Muscle of back (tissue), 11 donors: Measurements from ENCODE around the gene PPFIA2. TPM values are rescaled to one million over a fixed set of nuclear protein-coding genes. Genes with fewer than 3 reads are reported as not detected.
A peak's percentile ranks its signal among the peaks of the same experiment; 100 is the strongest.
"Not testable (repeated sequence)": the region's sequence is repeated elsewhere in the genome, so short reads cannot be mapped to it uniquely, and the experiment has no call there.

Experiments used
- DNase-seq, 3 donors: peaks; one replicate each; pipeline versions ENCODE4 v3.0.0 to v3.0.0-alpha.2; 2013
- polyA plus RNA-seq, 10 donors: library from polyadenylated mRNA; unstranded; fragments of 120-200 nt; gene quantifications; one replicate each; pipeline ENCODE4 v1.2.1, GENCODE V29; 2013; ENCODE audit not compliant: insufficient read length in 10 of 10

The PPFIA2 gene
- polyA plus RNA-seq, 10 donors: 1.3 to 3.9 (median 1.9) TPM

- DNase-seq: no peak
Observed at GRCh38 chr12:81670759-81671158, 88.4 kb downstream of the PPFIA2 start.

DNA sequence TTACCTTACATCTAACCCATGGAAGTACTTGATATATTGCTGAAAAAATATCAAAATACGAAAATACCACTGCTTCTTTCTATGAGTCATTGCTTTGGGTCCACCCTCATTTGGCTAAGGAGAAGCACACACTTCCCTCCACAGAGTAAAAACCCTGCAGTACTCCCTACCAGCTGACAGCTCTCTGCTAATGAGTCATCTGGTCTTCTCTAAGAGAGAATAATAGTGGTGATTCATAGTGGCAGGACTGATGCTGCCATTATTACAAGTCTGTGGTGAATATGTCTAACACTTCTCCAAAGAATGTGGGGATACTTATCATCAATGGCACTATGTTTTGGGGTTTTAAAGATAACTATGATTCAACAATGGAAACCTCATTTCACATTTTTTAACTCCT lies 90.7 kb downstream of the PPFIA2 start:
- DNase-seq: peak in 1 of 3 donors; percentile 71

GRCh38 chr12:81659310-81659709 lies 99.8 kb downstream of the PPFIA2 start:
- not testable (repeated sequence) for DNase-seq

- peak; percentile 31 to 51 (median 41) for DNase-seq
Observed at GRCh38 chr12:81644503-81644902, 114.6 kb downstream of the PPFIA2 start.

DNA sequence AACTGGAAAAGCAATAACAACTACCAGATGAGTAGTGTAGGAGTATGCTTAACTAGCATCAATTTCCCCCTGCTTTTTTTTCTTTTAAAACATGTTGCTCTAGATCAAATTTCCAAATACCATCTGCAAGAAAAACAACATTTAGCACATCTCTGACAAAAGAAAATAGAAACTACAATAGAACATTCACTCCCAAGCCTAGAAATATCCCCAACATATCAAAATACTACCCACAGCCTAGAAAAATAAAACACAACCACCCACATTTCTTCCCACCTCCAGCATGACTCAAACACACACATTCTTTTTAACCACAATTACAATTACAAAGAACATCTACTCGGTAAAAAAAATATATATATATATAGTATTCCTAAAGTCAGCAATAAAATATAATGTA lies 120.0 kb downstream of the PPFIA2 start:
- no peak for DNase-seq

DNA sequence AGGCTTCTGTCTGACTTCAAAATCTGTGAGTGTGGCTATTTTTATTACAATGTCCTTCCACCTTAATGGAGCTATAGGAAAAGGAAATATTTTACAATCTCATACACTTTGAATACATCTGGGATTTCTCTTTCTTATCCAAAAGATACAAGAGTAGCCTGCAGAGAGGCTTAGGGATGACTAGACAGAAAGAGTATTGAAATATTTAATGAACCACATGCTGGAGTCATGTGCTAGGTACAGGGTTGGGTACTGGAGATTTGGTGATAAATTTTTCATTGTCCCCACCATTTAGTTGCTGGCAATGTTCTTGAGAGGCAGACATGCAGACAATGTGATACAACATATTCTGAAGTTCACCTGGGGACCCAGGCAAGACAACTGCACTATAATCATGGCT lies 126.0 kb downstream of the PPFIA2 start:
- DNase-seq: no peak

DNA sequence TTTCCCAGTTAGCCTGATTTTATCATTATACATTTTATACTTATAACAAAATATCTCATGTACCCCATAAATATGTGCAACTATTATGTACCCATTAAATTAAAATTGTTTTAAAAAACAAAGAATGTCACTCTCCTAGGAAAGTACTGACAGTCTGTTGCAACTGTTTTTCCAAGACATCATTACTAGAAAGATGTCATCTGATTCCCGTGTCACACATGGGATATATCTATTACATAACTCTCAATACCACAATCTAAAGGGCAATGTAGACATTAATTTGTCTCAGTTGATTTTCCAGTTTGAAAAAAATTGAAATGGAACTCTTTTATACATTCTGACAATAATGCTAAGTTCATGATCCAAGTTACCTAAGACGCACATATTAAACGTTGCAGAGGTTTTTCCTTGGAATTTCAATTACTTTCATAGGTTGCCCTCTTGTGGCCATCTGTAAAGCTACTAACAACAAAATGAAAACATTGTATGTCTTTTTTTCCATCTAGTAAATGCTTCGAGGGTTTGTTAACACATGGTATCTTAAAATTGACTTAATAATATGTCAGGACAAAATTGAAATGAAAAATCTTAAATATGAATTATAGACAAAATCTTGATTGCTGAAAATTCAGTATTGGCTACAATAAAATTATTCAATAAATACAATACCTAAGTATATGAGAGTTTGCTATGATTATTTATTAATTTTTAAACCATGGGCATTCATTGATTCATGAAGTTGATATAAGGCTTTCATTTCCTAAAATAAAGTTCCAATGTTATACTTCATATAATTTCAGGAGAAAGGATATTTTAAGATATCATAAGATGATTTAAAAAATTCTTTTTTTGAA lies 131.6 kb downstream of the PPFIA2 start:
- DNase-seq: peak; percentile 22 to 55 (median 39)

DNA sequence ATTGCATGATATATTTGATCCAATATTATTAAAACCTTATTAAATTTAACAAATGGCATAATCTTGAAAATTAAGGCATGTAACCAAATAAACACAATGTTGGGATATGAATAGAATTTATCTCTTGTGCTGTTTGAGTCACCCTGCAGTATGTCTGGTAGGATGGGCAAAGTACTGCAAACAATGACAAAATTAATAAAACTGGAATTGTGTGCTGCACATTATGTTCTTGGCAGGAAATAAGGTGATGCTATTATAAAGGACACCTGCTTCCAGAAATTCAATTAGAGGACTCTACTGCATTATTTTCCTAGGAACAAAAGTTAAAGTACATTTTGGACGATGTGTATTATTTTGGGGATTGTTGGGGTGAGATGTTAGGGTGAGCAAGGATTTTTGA lies 132.7 kb downstream of the PPFIA2 start:
- no peak for DNase-seq

GRCh38 chr12:81617915-81618314 lies 141.2 kb downstream of the PPFIA2 start:
- no peak for DNase-seq

- peak in 2 of 3 donors; percentile 11 to 13 for DNase-seq
Observed at GRCh38 chr12:81615026-81615588, 144.0 kb downstream of the PPFIA2 start.

DNA sequence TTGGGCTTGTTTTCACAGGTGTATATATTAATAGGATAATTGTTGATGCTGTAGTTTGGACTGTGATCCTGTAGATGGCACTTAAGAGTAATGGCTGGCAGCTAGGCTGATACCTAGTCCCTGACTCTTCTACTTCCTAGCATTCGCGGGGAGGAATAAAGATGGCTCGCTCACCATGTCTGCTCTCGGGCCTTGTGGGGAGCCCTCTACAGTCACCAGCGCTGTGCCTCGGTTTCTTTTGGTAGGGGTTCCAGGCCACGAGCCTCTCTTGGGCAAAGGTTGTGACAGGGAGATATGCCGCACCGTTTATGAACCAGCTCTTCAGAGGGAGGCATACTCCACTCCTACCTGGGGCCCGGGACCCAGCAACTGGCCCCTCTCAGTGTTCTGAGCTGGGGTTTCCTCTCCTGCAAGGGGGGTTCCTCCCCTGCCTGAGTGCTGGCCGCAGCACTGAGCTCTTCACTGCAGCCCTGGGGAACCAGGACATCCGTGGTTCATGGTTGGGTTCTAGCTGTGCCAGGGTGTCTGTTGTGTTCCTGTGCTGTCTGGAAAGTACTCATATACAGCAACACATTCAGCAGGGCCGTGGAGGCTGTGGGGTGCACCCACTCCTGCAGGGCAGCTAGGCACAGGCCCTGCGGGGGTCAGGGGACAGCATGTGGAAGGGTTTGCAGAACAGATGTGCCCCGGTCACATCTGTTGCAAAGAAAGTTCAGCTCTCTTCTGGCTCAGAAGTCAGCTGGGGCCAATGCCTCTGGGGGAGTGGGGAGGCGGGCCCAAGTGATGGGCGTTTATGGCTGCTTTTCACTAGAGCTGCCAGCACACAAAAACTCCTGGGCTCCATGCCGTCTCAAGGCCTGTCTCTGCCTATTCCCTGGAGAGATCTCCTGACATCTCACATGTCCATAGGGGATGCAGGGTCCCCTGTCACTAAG lies 147.9 kb downstream of the PPFIA2 start:
- DNase-seq: no peak

GRCh38 chr12:81597928-81598604 lies 161.1 kb downstream of the PPFIA2 start:
- peak in 1 of 3 donors; percentile 7 for DNase-seq

GRCh38 chr12:81596558-81596957 lies 162.6 kb downstream of the PPFIA2 start:
- no peak for DNase-seq

DNA sequence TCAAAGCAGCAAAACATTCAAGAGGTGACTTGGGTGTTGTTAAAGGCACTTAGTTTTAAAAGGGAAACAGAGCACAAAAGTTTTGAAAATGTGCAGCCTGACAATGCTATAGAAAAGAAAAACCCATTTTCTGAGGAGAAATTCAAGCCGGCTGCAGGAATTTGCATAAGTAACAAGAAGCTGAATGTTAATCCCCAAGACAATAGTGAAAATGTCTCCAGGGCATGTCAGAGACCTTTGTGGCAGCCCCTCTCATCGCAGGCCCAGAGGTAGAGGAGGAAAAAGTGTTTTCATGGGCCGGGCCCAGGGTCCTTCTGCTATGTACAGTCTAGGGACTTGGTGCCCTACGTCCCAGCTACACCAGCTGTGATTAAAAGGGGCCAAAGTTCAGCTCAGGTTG lies 167.9 kb downstream of the PPFIA2 start:
- DNase-seq: no peak

- not testable (repeated sequence) for DNase-seq
Observed at GRCh38 chr12:81590703-81591102, 168.4 kb downstream of the PPFIA2 start.

DNA sequence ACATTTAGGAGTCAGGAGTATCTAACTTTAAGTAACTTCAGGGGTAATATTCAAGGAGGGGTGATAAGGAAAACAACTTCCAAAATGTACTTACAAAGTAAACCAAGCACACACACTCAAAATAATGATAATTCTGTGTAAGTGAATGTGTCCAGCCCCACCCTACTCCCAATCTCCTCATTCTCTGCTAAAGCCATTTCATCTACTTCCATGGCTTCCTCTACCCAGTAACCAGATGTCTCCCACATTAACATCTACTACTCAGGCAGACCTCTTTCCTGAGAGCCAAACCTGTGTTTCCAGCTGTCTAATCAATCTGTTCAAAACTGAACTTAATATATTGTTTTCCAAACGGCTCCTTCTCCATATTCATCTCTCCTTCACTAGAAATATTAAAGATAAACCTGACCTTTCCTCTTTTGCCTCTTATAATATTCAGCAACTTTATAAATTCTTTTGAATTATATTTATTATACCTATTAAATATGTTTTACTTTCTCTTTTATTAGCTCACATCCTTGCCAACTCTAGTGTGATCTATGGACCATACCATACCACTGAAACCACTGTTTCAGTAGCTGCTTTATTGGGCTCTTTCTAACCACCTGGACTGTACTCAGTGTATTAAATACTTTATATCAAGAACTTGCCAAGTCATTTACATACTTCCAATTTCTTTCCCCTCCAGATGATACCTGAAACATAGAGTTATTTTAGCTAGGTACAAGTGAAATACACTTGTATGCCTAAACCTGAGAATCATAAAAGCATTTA lies 170.7 kb downstream of the PPFIA2 start:
- DNase-seq: no peak

- DNase-seq: no peak
Observed at GRCh38 chr12:81585787-81586186, 173.4 kb downstream of the PPFIA2 start.

DNA sequence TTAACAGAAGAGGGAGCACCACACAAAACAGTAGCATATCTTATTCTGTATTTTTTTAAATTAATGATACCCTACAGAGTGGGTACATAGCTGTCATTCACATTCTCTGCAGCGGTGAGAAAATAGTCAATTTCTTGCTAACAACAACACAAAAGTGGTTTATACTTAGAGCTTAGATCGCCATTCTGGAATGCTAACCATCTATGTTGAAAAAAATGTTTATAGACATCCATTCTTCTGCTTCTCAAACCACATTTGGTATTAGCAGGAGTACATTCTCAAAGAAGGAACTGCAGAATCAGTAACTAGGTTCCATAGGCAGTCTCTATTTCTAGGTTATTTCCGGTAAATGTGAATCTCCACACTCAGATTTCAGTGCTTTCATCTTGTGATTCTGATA lies 185.9 kb downstream of the PPFIA2 start:
- peak in 1 of 3 donors; percentile 8 for DNase-seq

DNA sequence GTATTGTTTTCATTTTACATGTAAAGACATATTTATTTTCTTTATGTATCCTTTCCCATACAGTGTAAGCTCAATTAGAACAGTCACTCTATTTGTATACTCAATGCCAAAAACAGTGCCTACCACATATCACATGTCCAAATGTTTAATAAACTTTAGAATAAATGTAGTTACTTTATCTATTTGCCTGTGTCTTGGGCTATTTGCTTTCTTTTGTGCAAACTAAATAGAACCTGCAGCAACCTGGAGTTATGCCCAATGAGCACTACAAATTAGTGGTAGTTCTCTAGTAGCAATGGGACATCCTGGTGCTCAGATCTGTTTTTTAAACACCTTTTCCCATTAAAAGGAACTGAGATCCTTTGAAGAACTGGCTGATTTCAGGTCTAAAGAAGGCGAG lies 186.7 kb downstream of the PPFIA2 start:
- no peak for DNase-seq

GRCh38 chr12:81570234-81570633 lies 188.9 kb downstream of the PPFIA2 start:
- no peak for DNase-seq

DNA sequence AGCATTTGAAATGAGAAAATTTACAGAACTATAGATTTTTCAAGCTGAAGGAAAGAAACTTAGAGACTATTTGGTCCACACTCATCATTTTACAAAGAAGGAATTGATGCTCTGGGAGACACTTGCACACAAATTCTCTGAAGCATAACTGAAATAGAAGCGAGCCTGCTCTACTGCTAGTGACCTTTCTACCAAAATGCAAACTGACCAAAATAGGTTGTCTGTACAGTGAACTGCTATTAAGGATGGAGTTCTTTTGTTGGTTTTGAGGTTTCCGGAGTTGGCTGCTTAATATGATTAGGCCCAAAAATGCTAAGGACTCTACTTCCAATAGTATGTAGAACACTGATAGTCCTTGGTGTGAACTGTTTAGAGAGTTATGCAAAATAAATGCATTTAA lies 194.9 kb downstream of the PPFIA2 start:
- DNase-seq: no peak
